IMR-90 (cell line): Measurements from ENCODE around the gene PIGM. TPM values are rescaled to one million over a fixed set of nuclear protein-coding genes. Genes with fewer than 3 reads are reported as not detected.

ENCODE experiments used
- ATAC-seq: fragments of 200-7000 bp; cut with Tn5 transposase; 2 replicates; pipeline ENCODE4 v1.9.1; 2020; ENCODE audit warnings: low read depth, mild to moderate bottlenecking, moderate library complexity
- BruUV-seq: library from RNA; stranded (reverse); fragments of 400-500 nt; replicated peaks from 2 replicates; lab custom pipeline; 2021; lab: Mats Ljungman, UMichigan
- CTCF ChIA-PET: fragments of 300-600 bp; formaldehyde crosslinking; extraction: SDS; loops from one replicate; lab custom pipeline; 2021; ENCODE audit warnings: antibody characterized with exemption; lab: Yijun Ruan, JAX
- POLR2A ChIA-PET: fragments of 300-600 bp; sonication (Branson Sonifier 250); formaldehyde crosslinking; loops from one replicate; lab custom pipeline; 2022; ENCODE audit warnings: antibody characterized with exemption; ENCODE audit not compliant: unreplicated experiment; lab: Charles Lee
- DNase-seq: peaks from one replicate; pipeline ENCODE4 v3.0.0; 2013
- H2AFZ ChIP-seq: replicated peaks from 2 replicates; pipeline ENCODE3; 2013; ENCODE audit warnings: low read length, mild to moderate bottlenecking; ENCODE audit not compliant: poor library complexity
- H2AK5ac ChIP-seq: 2 replicates; pipeline ENCODE4 v1.6.1; 2013; ENCODE audit warnings: low read depth, low read length, inconsistent platforms
- H2AK9ac ChIP-seq: replicated peaks from 2 replicates; pipeline ENCODE3; 2013; ENCODE audit warnings: mild to moderate bottlenecking, low read depth, low read length, moderate library complexity; ENCODE audit not compliant: poor library complexity
- H2BK120ac ChIP-seq: 2 replicates; pipeline ENCODE4 v1.6.1; 2013; ENCODE audit warnings: low read depth, low read length, inconsistent platforms
- H2BK15ac ChIP-seq: 3 replicates; pipeline ENCODE4 v1.6.1; 2013; ENCODE audit warnings: low read depth, low read length, inconsistent platforms
- H2BK20ac ChIP-seq: 2 replicates; pipeline ENCODE4 v1.6.1; 2013; ENCODE audit warnings: low read depth, mild to moderate bottlenecking, inconsistent platforms, low read length, moderate library complexity
- H2BK5ac ChIP-seq: 2 replicates; pipeline ENCODE4 v1.6.1; 2013; ENCODE audit warnings: mild to moderate bottlenecking, low read depth, low read length, inconsistent platforms; ENCODE audit not compliant: poor library complexity, severe bottlenecking
- H3K14ac ChIP-seq: replicated peaks from 2 replicates; pipeline ENCODE4 v1.6.1; 2013; ENCODE audit warnings: low read depth, low read length, inconsistent platforms
- H3K18ac ChIP-seq: 2 replicates; pipeline ENCODE4 v1.6.1; 2013; ENCODE audit warnings: low read depth, low read length, control low read depth
- H3K23ac ChIP-seq: 2 replicates; pipeline ENCODE4 v1.6.1; 2013; ENCODE audit warnings: low read depth, low read length, inconsistent platforms
- H3K27ac ChIP-seq: 2 replicates; pipeline ENCODE4 v1.5.1; 2013; ENCODE audit warnings: mild to moderate bottlenecking, control low read depth, low read length; ENCODE audit not compliant: insufficient read depth
- H3K27me3 ChIP-seq: 2 replicates; pipeline ENCODE4 v1.6.1; 2013; ENCODE audit warnings: low read length; ENCODE audit not compliant: control insufficient read depth, insufficient read depth
- H3K36me3 ChIP-seq: 2 replicates; pipeline ENCODE4 v1.6.1; 2013; ENCODE audit warnings: low read length, mixed read lengths; ENCODE audit not compliant: control insufficient read depth, insufficient read depth
- H3K4ac ChIP-seq: 2 replicates; pipeline ENCODE4 v1.6.1; 2013; ENCODE audit warnings: low read depth, low read length, inconsistent platforms
- H3K4me1 ChIP-seq: 2 replicates; pipeline ENCODE4 v1.6.1; 2013; ENCODE audit warnings: low read length, mixed read lengths; ENCODE audit not compliant: control insufficient read depth, insufficient read depth
- H3K4me2 ChIP-seq: 2 replicates; pipeline ENCODE4 v1.6.1; 2013; ENCODE audit warnings: low read depth, mild to moderate bottlenecking, control low read depth, low read length, moderate library complexity
- H3K4me3 ChIP-seq: 2 replicates; pipeline ENCODE4 v1.5.1; 2013; ENCODE audit warnings: low read depth, mild to moderate bottlenecking, control low read depth, low read length, moderate library complexity; ENCODE audit not compliant: insufficient read depth
- H3K56ac ChIP-seq: 2 replicates; pipeline ENCODE4 v1.6.1; 2013; ENCODE audit warnings: low read length, inconsistent platforms; ENCODE audit not compliant: insufficient read depth; ENCODE audit errors: extremely low read depth
- H3K79me1 ChIP-seq, 2 experiments: 2 replicates each; pipeline ENCODE4 v1.6.1; 2013; ENCODE audit warnings: low read length in 2 of 2, inconsistent platforms in 1 of 2, low read depth in 1 of 2
- H3K9ac ChIP-seq: 2 replicates; pipeline ENCODE4 v1.6.1; 2013; ENCODE audit warnings: low read depth, low read length, control low read depth
- H3K9me1 ChIP-seq: 2 replicates; pipeline ENCODE4 v1.6.1; 2013; ENCODE audit warnings: low read length, inconsistent platforms; ENCODE audit not compliant: insufficient read depth
- H3K9me3 ChIP-seq: 2 replicates; pipeline ENCODE4 v1.6.1; 2013; ENCODE audit warnings: low read length; ENCODE audit not compliant: control insufficient read depth, insufficient read depth
- H4K20me1 ChIP-seq: 2 replicates; pipeline ENCODE4 v1.6.1; 2013; ENCODE audit warnings: low read length, inconsistent platforms; ENCODE audit not compliant: insufficient read depth
- H4K5ac ChIP-seq: 2 replicates; pipeline ENCODE4 v1.6.1; 2013; ENCODE audit warnings: mild to moderate bottlenecking, low read depth, low read length, control low read depth
- H4K8ac ChIP-seq, 2 experiments: 2 replicates each; pipeline ENCODE4 v1.6.1; 2013; ENCODE audit warnings: low read depth in 2 of 2, low read length in 2 of 2, control low read depth in 1 of 2, inconsistent platforms in 1 of 2
- H4K91ac ChIP-seq: 2 replicates; pipeline ENCODE4 v1.6.1; 2013; ENCODE audit warnings: low read depth, low read length, inconsistent platforms; ENCODE audit not compliant: insufficient read depth
- BHLHE40 ChIP-seq: fragments of 150-350 bp; IDR thresholded peaks from 2 replicates; pipeline ENCODE4 v1.6.1; 2016; ENCODE audit warnings: mild to moderate bottlenecking, low read depth, low read length
- CEBPB ChIP-seq: IDR thresholded peaks from 2 replicates; pipeline ENCODE4 v1.6.1; 2012; ENCODE audit warnings: low read depth, low read length, improper control_type of control experiment
- CHD1 ChIP-seq: IDR thresholded peaks from 2 replicates; pipeline ENCODE4 v1.6.1; 2012; ENCODE audit warnings: low read depth, low read length, improper control_type of control experiment
- ELK1 ChIP-seq: fragments of 150-350 bp; IDR thresholded peaks from 2 replicates; pipeline ENCODE4 v1.6.1; 2016; ENCODE audit warnings: low read depth, mild to moderate bottlenecking, low read length, moderate library complexity, borderline replicate concordance
- FOS ChIP-seq: fragments of 150-350 bp; IDR thresholded peaks from 2 replicates; pipeline ENCODE4 v1.6.1; 2016; ENCODE audit warnings: low read depth, low read length
- MAFK ChIP-seq: IDR thresholded peaks from 2 replicates; pipeline ENCODE4 v1.6.1; 2012; ENCODE audit warnings: low read depth, low read length, improper control_type of control experiment
- MAZ ChIP-seq: IDR thresholded peaks from 2 replicates; pipeline ENCODE4 v1.6.1; 2012; ENCODE audit warnings: low read depth, mild to moderate bottlenecking, low read length, improper control_type of control experiment, moderate library complexity, borderline replicate concordance
- MXI1 ChIP-seq: IDR thresholded peaks from 2 replicates; pipeline ENCODE4 v1.6.1; 2012; ENCODE audit warnings: low read depth, mild to moderate bottlenecking, low read length, moderate library complexity, borderline replicate concordance
- NFE2L2 ChIP-seq: fragments of 150-350 bp; IDR thresholded peaks from 2 replicates; pipeline ENCODE4 v1.6.1; 2016; ENCODE audit warnings: low read depth, mild to moderate bottlenecking, low read length
- POLR2A ChIP-seq: IDR thresholded peaks from 2 replicates; pipeline ENCODE4 v1.6.1; 2012; ENCODE audit warnings: mild to moderate bottlenecking, low read depth, low read length
- RAD21 ChIP-seq: IDR thresholded peaks from 2 replicates; pipeline ENCODE4 v1.6.1; 2012; ENCODE audit warnings: low read length, improper control_type of control experiment
- RCOR1 ChIP-seq: IDR thresholded peaks from 2 replicates; pipeline ENCODE4 v1.6.1; 2012; ENCODE audit warnings: mild to moderate bottlenecking, low read length, improper control_type of control experiment; ENCODE audit not compliant: insufficient replicate concordance
- SMC3 ChIP-seq: fragments of 150-350 bp; IDR thresholded peaks from 2 replicates; pipeline ENCODE4 v1.6.1; 2016; ENCODE audit warnings: low read depth, mild to moderate bottlenecking, antibody characterized with exemption, low read length, moderate library complexity
- USF2 ChIP-seq: fragments of 150-350 bp; IDR thresholded peaks from 2 replicates; pipeline ENCODE4 v1.6.1; 2017; ENCODE audit warnings: mild to moderate bottlenecking, antibody characterized with exemption, low read length, low read depth
- WGBS, 2 experiments: methylation state at CpG; one replicate each; pipeline versions ENCODE4 v1.1.5 to v1.1.7; 2013; ENCODE audit warnings: missing lambda C conversion rate in 2 of 2; ENCODE audit not compliant: insufficient read length in 1 of 2; ENCODE audit errors: extremely low coverage in 2 of 2; 5-methylcytosine and 5-hydroxymethylcytosine counted together
- dilution Hi-C: fragments of 300-500 bp; cut with HindIII; formaldehyde crosslinking; loops from one replicate; pipeline ENCODE4 v1.14.3; 2018; ENCODE audit warnings: low sequenced_read_pairs; ENCODE audit not compliant: unreplicated experiment
- in situ Hi-C: fragments of 300-500 bp; cut with MboI; formaldehyde crosslinking; loops from 3 replicates; pipeline ENCODE4 v1.14.3; 2019; ENCODE audit warnings: low sequenced_read_pairs, inconsistent platforms, mixed read lengths
- intact Hi-C: fragments of 100-400 bp; cut with micrococcal nuclease; formaldehyde crosslinking; loops from 2 replicates; pipeline ENCODE4 v1.10.0; 2022
- polyA plus RNA-seq, 3 experiments: library from polyadenylated mRNA; depleted of rRNA; stranded (reverse); fragments of >200 nt; gene quantifications; 2 replicates each; pipeline ENCODE4 v1.2.3, GENCODE V29; 2012; ENCODE audit warnings: low replicate concordance in 1 of 3
- total RNA-seq: library from RNA; depleted of rRNA; stranded (reverse); fragments of >200 nt; gene quantifications from 2 replicates; pipeline ENCODE4 v1.2.3, GENCODE V29; 2012
- TF ChIP-seq, protein P1 (sequence below): conservative IDR thresholded peaks from 2 replicates; pipeline ENCODE4 v1.5.1; 2012; ENCODE audit warnings: mild to moderate bottlenecking, low read depth, low read length, improper control_type of control experiment

Gene PIGM
- total and polyA plus RNA-seq, 2 of the 4 experiments (the other 2 are of a cell fraction), result 2.9 TPM

GRCh38 chr1:160061369-160062229, 29.8 kb upstream of the PIGM start:
- H4K5ac ChIP-seq, result no peak overlapping the region
- H3K14ac ChIP-seq, result no peak overlapping the region
- no peak overlapping the region for H3K18ac ChIP-seq
- ChIA-PET CTCF (no interaction called here), POLR2A (no interaction called here)
- H3K36me3 ChIP-seq, result no peaks in the 10 kb centered on the region
- dilution Hi-C loops, result no loop called here
- no CpG with 5 or more reads among the region's 15 CpGs for WGBS, 2 experiments
- H2AFZ ChIP-seq, result no peak overlapping the region
- H3K9me1 ChIP-seq, result no peaks in the 10 kb centered on the region
- H3K27ac ChIP-seq, result no peak overlapping the region
- H2BK20ac ChIP-seq, result no peak overlapping the region
- no peak overlapping the region for H3K23ac ChIP-seq
- H3K4ac ChIP-seq, result no peak overlapping the region
- in situ Hi-C loops, result no loop called here
- no peak overlapping the region for H3K4me3 ChIP-seq
- no peak overlapping the region for H3K9ac ChIP-seq
- peaks cover 64% of the 10 kb centered on the region for H3K27me3 ChIP-seq
- no peaks in the 10 kb centered on the region for H3K9me3 ChIP-seq
- H4K91ac ChIP-seq, result no peak overlapping the region
- no peak overlapping the region for H2BK15ac ChIP-seq
- intact Hi-C loops, result no loop called here
- no peak overlapping the region for H3K56ac ChIP-seq
- H2BK120ac ChIP-seq, result no peak overlapping the region
- DNase-seq, result no peak
- no peak overlapping the region for H4K8ac ChIP-seq
- no peak for ATAC-seq
- H4K20me1 ChIP-seq, result no peaks in the 10 kb centered on the region
- H3K4me1 ChIP-seq, result no peaks in the 10 kb centered on the region
- H2BK5ac ChIP-seq, result no peak overlapping the region
- no peaks in the 10 kb centered on the region for H3K79me1 ChIP-seq
- no TSS peak for BruUV-seq
- no peak overlapping the region for H3K4me2 ChIP-seq
- no peak overlapping the region for H2AK5ac ChIP-seq
- H2AK9ac ChIP-seq, result peak overlapping the region; percentile 16
- TF ChIP-seq, protein P1, sequence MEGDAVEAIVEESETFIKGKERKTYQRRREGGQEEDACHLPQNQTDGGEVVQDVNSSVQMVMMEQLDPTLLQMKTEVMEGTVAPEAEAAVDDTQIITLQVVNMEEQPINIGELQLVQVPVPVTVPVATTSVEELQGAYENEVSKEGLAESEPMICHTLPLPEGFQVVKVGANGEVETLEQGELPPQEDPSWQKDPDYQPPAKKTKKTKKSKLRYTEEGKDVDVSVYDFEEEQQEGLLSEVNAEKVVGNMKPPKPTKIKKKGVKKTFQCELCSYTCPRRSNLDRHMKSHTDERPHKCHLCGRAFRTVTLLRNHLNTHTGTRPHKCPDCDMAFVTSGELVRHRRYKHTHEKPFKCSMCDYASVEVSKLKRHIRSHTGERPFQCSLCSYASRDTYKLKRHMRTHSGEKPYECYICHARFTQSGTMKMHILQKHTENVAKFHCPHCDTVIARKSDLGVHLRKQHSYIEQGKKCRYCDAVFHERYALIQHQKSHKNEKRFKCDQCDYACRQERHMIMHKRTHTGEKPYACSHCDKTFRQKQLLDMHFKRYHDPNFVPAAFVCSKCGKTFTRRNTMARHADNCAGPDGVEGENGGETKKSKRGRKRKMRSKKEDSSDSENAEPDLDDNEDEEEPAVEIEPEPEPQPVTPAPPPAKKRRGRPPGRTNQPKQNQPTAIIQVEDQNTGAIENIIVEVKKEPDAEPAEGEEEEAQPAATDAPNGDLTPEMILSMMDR, result no peak
- TF ChIP-seq NFE2L2 (no peak), USF2 (no peak), MXI1 (no peak), SMC3 (no peak), CHD1 (no peak), BHLHE40 (no peak), RCOR1 (no peak), MAFK (no peak), CEBPB (no peak), POLR2A (no peak), RAD21 (no peak), FOS (no peak), ELK1 (no peak), MAZ (no peak)
